ENCODE data around the gene CACNA1C. TPM values are rescaled to one million over a fixed set of nuclear protein-coding genes. Genes with fewer than 3 reads are reported as not detected.
A peak's percentile ranks its signal among the peaks of the same experiment; 100 is the strongest.

The CACNA1C gene
- total RNA-seq, 8 experiments from 2014 or later, result 0.97 to 36.4 (median 5.1) TPM

GRCh38 chr12:2233034-2233433 is 180.2 kb downstream of the CACNA1C start:
- no peak overlapping the region for H3K4me3 ChIP-seq
- WGBS, 10 experiments, result 20 to 100% (median 83%) methylated on average over 1 to 3 of the region's 3 CpGs; no CpG with 5 or more reads in 1 of the 10 experiments
- in situ Hi-C loops (cut with MboI; ENCODE audit: low pct_unique_long_range_greater_than_20kb in 2 of 9, low sequenced_read_pairs in 9 of 9, unreplicated experiment in 9 of 9), result no loop called here
- ATAC-seq (replicated peaks in 6 of 8), result peak in 1 of 8 experiments; percentile 50
- no peak overlapping the region for H3K27ac ChIP-seq
- H3K4me1 ChIP-seq (replicated peaks in 1 of 2), result peaks cover 0 to 4% of the 10 kb centered on the region in 2 donors

GRCh38 chr12:2234091-2234490 is 181.3 kb downstream of the CACNA1C start:
- Histone ChIP-seq H3K27ac (no peak overlapping the region), H3K4me1 (replicated peaks in 1 of 2) (peaks cover 0 to 4% of the 10 kb centered on the region in 2 donors), H3K4me3 (no peak overlapping the region)
- ATAC-seq (replicated peaks in 6 of 8), result peak in 1 of 8 experiments; percentile 21
- in situ Hi-C loops (cut with MboI; ENCODE audit: low pct_unique_long_range_greater_than_20kb in 2 of 9, low sequenced_read_pairs in 9 of 9, unreplicated experiment in 9 of 9), result no loop called here
- 36 to 97% (median 61%) methylated on average over 3 to 5 of the region's 6 CpGs; no CpG with 5 or more reads in 3 of the 10 experiments for WGBS, 10 experiments

- WGBS, 10 experiments, result 29 to 100% (median 78%) methylated on average over 1 to 6 of the region's 10 CpGs; no CpG with 5 or more reads in 2 of the 10 experiments
- no peak for ATAC-seq (replicated peaks in 6 of 8)
- Histone ChIP-seq H3K27ac (no peak overlapping the region), H3K4me3 (no peak overlapping the region), H3K4me1 (replicated peaks in 1 of 2) (peaks cover 0 to 9% of the 10 kb centered on the region in 2 donors)
- in situ Hi-C loops (cut with MboI; ENCODE audit: low pct_unique_long_range_greater_than_20kb in 2 of 9, low sequenced_read_pairs in 9 of 9, unreplicated experiment in 9 of 9), result no loop called here
Observed at GRCh38 chr12:2234646-2235350, 182.0 kb downstream of the CACNA1C start.

- H3K4me1 ChIP-seq (replicated peaks in 1 of 2), result peaks cover 0 to 9% of the 10 kb centered on the region in 2 donors
- H3K27ac ChIP-seq, result no peak overlapping the region
- 50 to 96% (median 76%) methylated on average over 1 to 3 of the region's 5 CpGs; no CpG with 5 or more reads in 1 of the 10 experiments for WGBS, 10 experiments
- no peak overlapping the region for H3K4me3 ChIP-seq
- no peak for ATAC-seq (replicated peaks in 6 of 8)
- in situ Hi-C loops (cut with MboI; ENCODE audit: low pct_unique_long_range_greater_than_20kb in 2 of 9, low sequenced_read_pairs in 9 of 9, unreplicated experiment in 9 of 9), result no loop called here
Observed at GRCh38 chr12:2236506-2237294, 183.9 kb downstream of the CACNA1C start.

GRCh38 chr12:2238111-2238510 is 185.3 kb downstream of the CACNA1C start:
- Histone ChIP-seq H3K4me3 (no peak overlapping the region), H3K27ac (no peak overlapping the region), H3K4me1 (replicated peaks in 1 of 2) (peaks cover 0 to 9% of the 10 kb centered on the region in 2 donors)
- no peak for ATAC-seq (replicated peaks in 6 of 8)
- WGBS, 10 experiments, result 40 to 85% (median 76%) methylated on average over 1 to 4 of the region's 4 CpGs; no CpG with 5 or more reads in 2 of the 10 experiments
- in situ Hi-C loops (cut with MboI; ENCODE audit: low pct_unique_long_range_greater_than_20kb in 2 of 9, low sequenced_read_pairs in 9 of 9, unreplicated experiment in 9 of 9), result no loop called here

GRCh38 chr12:2239381-2239871 is 186.6 kb downstream of the CACNA1C start:
- 49 to 95% (median 72%) methylated on average over 3 to 10 of the region's 17 CpGs; no CpG with 5 or more reads in 6 of the 10 experiments for WGBS, 10 experiments
- peaks cover 3 to 17% of the 10 kb centered on the region in 2 donors for H3K4me1 ChIP-seq (replicated peaks in 1 of 2)
- in situ Hi-C loops (cut with MboI; ENCODE audit: low pct_unique_long_range_greater_than_20kb in 2 of 9, low sequenced_read_pairs in 9 of 9, unreplicated experiment in 9 of 9), result no loop called here
- H3K4me3 ChIP-seq, result no peak overlapping the region
- ATAC-seq (replicated peaks in 6 of 8), result peak in 1 of 8 experiments; percentile 4
- no peak overlapping the region for H3K27ac ChIP-seq

GRCh38 chr12:2240390-2240789 is 187.6 kb downstream of the CACNA1C start:
- Histone ChIP-seq H3K27ac (no peak overlapping the region), H3K4me1 (replicated peaks in 1 of 2) (peaks cover 7 to 23% of the 10 kb centered on the region in 2 donors), H3K4me3 (no peak overlapping the region)
- in situ Hi-C loops (cut with MboI; ENCODE audit: low pct_unique_long_range_greater_than_20kb in 2 of 9, low sequenced_read_pairs in 9 of 9, unreplicated experiment in 9 of 9), result no loop called here
- no peak for ATAC-seq (replicated peaks in 6 of 8)
- WGBS, 10 experiments, result 65 to 94% (median 86%) methylated on average over 1 to 4 of the region's 6 CpGs; no CpG with 5 or more reads in 6 of the 10 experiments

GRCh38 chr12:2240984-2241383 is 188.2 kb downstream of the CACNA1C start:
- Histone ChIP-seq H3K4me1 (replicated peaks in 1 of 2) (peaks cover 7 to 21% of the 10 kb centered on the region in 2 donors), H3K27ac (no peak overlapping the region), H3K4me3 (no peak overlapping the region)
- no peak for ATAC-seq (replicated peaks in 6 of 8)
- in situ Hi-C loops (cut with MboI; ENCODE audit: low pct_unique_long_range_greater_than_20kb in 2 of 9, low sequenced_read_pairs in 9 of 9, unreplicated experiment in 9 of 9), result no loop called here
- 70 to 94% (median 87%) methylated on average over 4 to 8 of the region's 8 CpGs; no CpG with 5 or more reads in 4 of the 10 experiments for WGBS, 10 experiments

GRCh38 chr12:2242216-2242615 is 189.4 kb downstream of the CACNA1C start:
- peaks cover 7 to 19% of the 10 kb centered on the region in 2 donors for H3K4me1 ChIP-seq (replicated peaks in 1 of 2)
- H3K27ac ChIP-seq, result no peak overlapping the region
- no peak overlapping the region for H3K4me3 ChIP-seq
- in situ Hi-C loops (cut with MboI; ENCODE audit: low pct_unique_long_range_greater_than_20kb in 2 of 9, low sequenced_read_pairs in 9 of 9, unreplicated experiment in 9 of 9), result no loop called here
- ATAC-seq (replicated peaks in 6 of 8), result no peak
- 83 to 100% (median 100%) methylated on average over 1 to 5 of the region's 5 CpGs; no CpG with 5 or more reads in 2 of the 10 experiments for WGBS, 10 experiments

- in situ Hi-C loops (cut with MboI; ENCODE audit: low pct_unique_long_range_greater_than_20kb in 2 of 9, low sequenced_read_pairs in 9 of 9, unreplicated experiment in 9 of 9), result no loop called here
- H3K4me1 ChIP-seq (replicated peaks in 1 of 2), result peaks cover 7 to 19% of the 10 kb centered on the region in 2 donors
- no peak overlapping the region for H3K27ac ChIP-seq
- 28 to 100% (median 86%) methylated on average over 1 to 3 of the region's 3 CpGs; no CpG with 5 or more reads in 1 of the 10 experiments for WGBS, 10 experiments
- no peak for ATAC-seq (replicated peaks in 6 of 8)
- H3K4me3 ChIP-seq, result no peak overlapping the region
Observed at GRCh38 chr12:2242816-2243215, 190.0 kb downstream of the CACNA1C start.

- ATAC-seq (replicated peaks in 6 of 8), result no peak
- 83 to 100% (median 100%) methylated on average over 1 to 2 of the region's 2 CpGs; no CpG with 5 or more reads in 4 of the 10 experiments for WGBS, 10 experiments
- Histone ChIP-seq H3K27ac (no peak overlapping the region), H3K4me3 (no peak overlapping the region), H3K4me1 (replicated peaks in 1 of 2) (peaks cover 7 to 19% of the 10 kb centered on the region in 2 donors)
- in situ Hi-C loops (cut with MboI; ENCODE audit: low pct_unique_long_range_greater_than_20kb in 2 of 9, low sequenced_read_pairs in 9 of 9, unreplicated experiment in 9 of 9), result no loop called here
Observed at GRCh38 chr12:2243275-2243674, 190.5 kb downstream of the CACNA1C start.

- H3K27ac ChIP-seq, result no peak overlapping the region
- peak in 7 of 8 experiments; percentile 65 to 99 (median 98) for ATAC-seq (replicated peaks in 6 of 8)
- in situ Hi-C loops (cut with MboI; ENCODE audit: low pct_unique_long_range_greater_than_20kb in 2 of 9, low sequenced_read_pairs in 9 of 9, unreplicated experiment in 9 of 9), result no loop called here
- WGBS, 10 experiments, result 19 to 60% (median 40%) methylated on average over 1 to 8 of the region's 8 CpGs; no CpG with 5 or more reads in 3 of the 10 experiments
- H3K4me3 ChIP-seq, result no peak overlapping the region
- H3K4me1 ChIP-seq (replicated peaks in 1 of 2), result peaks cover 7 to 18% of the 10 kb centered on the region in 2 donors
Observed at GRCh38 chr12:2244013-2244861, 191.4 kb downstream of the CACNA1C start.
